OCI-LY1 (cell line): ENCODE results near the gene CCDC127.
"Not testable (repeated sequence)": the region's sequence is repeated elsewhere in the genome, so short reads cannot be mapped to it uniquely, and the experiment has no call there.

Source experiments
- EZH2 ChIP-seq: fragments of 200-600 bp; sonication (generic), shearing (Covaris generic); IDR thresholded peaks from 2 replicates; pipeline ENCODE4 v1.8.0; 2017; ENCODE audit warnings: borderline replicate concordance, mixed run types, mild to moderate bottlenecking, antibody characterized with exemption, low read length, moderate library complexity, mixed read lengths
- TF ChIP-seq, protein P1 (sequence below): fragments of 200-600 bp; sonication (generic), shearing (Covaris generic); IDR thresholded peaks from 2 replicates; pipeline ENCODE4 v1.5.1; 2017; ENCODE audit warnings: mild to moderate bottlenecking, antibody characterized with exemption, low read length, moderate library complexity, mixed read lengths

DNA sequence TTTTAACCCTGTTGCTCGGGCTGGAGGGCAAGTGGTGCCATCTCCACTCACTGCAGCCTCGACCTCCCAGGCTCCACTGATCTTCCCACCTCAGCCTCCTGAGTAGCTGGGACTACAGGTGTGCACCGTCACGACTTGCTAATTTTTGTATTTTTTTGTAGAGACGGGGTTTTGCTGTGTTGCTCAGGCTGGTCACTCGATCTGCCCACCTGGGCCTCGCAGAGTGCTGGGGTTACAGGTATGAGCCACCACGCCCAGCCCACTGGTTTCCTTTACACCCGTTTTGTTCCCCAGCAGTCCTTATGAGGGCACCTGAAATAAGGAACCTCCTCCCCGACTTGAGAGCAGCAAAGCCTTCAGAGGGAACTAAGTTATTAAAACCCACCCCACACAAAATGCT is 1.9 kb downstream of the CCDC127 start:
- TF ChIP-seq, protein P1, sequence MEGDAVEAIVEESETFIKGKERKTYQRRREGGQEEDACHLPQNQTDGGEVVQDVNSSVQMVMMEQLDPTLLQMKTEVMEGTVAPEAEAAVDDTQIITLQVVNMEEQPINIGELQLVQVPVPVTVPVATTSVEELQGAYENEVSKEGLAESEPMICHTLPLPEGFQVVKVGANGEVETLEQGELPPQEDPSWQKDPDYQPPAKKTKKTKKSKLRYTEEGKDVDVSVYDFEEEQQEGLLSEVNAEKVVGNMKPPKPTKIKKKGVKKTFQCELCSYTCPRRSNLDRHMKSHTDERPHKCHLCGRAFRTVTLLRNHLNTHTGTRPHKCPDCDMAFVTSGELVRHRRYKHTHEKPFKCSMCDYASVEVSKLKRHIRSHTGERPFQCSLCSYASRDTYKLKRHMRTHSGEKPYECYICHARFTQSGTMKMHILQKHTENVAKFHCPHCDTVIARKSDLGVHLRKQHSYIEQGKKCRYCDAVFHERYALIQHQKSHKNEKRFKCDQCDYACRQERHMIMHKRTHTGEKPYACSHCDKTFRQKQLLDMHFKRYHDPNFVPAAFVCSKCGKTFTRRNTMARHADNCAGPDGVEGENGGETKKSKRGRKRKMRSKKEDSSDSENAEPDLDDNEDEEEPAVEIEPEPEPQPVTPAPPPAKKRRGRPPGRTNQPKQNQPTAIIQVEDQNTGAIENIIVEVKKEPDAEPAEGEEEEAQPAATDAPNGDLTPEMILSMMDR = not testable (repeated sequence)
- TF ChIP-seq EZH2 = not testable (repeated sequence)
